Measurements from ENCODE around the gene CLMP.

GRCh38 chr11:123151366-123151765 is 43.7 kb downstream of the CLMP start:
- TF ChIP-seq POLR2A (IDR thresholded peaks at IDR 0.05) (no peak), CTCF (IDR thresholded peaks at IDR 0.05) (no peak)

Data from body of pancreas (tissue), 4 donors.